ENCODE measurements around the gene APOF. TPM values are rescaled to one million over a fixed set of nuclear protein-coding genes. Genes with fewer than 3 reads are reported as not detected.

The APOF gene
- total and polyA plus RNA-seq, 9 of the 15 experiments (the other 6 are each of a cell fraction or from before 2014, with no cell fraction given), result 0.09 to 0.15 (median 0.12) TPM; not detected in 5

DNA sequence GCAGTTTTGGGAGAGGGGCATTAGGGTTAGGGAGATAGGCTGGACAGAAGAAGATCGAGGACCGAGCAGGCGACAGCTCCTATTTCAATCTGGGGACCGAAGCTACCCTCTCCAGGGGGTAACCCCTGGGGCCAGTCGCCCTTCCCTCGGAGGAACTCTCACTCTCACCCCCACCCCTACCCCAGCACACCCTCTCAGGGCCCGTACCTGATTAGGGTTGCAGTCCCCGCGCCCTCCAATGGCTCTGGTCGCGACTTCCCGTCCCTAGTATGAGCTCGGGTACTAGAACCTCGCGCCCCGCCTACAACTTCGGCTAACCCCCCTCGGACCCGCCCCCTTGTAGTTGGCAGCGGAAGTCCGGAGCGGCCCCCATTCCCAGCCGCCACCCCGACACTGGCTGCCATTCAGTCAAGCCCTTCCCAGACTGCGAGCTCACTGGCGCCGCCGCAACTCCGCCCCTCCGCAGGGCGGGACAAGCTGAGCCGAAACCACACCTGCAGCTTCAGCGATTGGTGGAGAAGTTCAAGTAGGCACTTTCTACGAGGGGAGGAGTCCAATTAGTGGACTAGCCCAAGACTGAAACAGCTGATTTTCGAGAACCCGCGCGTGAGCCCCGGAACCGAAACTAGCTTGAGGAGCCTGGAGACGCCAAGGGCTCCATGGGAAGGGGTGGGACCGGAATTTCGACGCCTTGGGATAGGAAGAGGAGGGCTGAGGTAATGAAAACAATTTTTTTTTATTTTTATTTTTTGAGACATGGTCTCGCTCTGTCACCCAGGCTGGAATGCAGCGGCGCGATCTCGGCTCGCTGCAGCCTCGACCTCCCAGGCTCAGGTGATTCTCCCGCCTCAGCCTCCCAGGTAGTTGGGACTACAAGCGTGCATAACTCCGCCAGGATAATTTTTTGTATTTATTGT lies 2.5 kb downstream of the APOF start, which contains the start of gene STAT2 (continued):
- TF ChIP-seq EWSR1 (IDR thresholded peaks at IDR 0.05; ENCODE audit: borderline replicate concordance, low read depth, partially characterized antibody) (no peak), ZNF551 (CRISPR knock-in tag; IDR thresholded peaks at IDR 0.05) (no peak), CREB5 (CRISPR knock-in tag; IDR thresholded peaks at IDR 0.05) (no peak), E2F5 (CRISPR knock-in tag; IDR thresholded peaks at IDR 0.05) (0 out of 2 replicates have a peak, but pooled peaks have one; percentile 19), KLF1 (tag; IDR thresholded peaks at IDR 0.05) (no peak), EHMT2 (IDR thresholded peaks at IDR 0.05) (no peak), ZNF584 (CRISPR knock-in tag; IDR thresholded peaks at IDR 0.05; ENCODE audit: low read depth) (no peak), TRIM24 (IDR thresholded peaks at IDR 0.05) (no peak), POLR2G (IDR thresholded peaks at IDR 0.05; ENCODE audit: low read depth, low read length) (peak; percentile 90), XRCC3 (IDR thresholded peaks at IDR 0.05) (no peak), YY1 (IDR thresholded peaks at IDR 0.05; ENCODE audit: borderline replicate concordance in 1 of 3, control insufficient read depth in 1 of 3, extremely low read depth in 1 of 3, insufficient read depth in 3 of 3, insufficient read length in 1 of 3, insufficient replicate concordance in 2 of 3, low read depth in 1 of 3, low read length in 2 of 3) (peak in 2 of 3 experiments; percentile 57 to 78), HDAC8 (tag; IDR thresholded peaks at IDR 0.05) (no peak), GTF2B (IDR thresholded peaks at IDR 0.05; ENCODE audit: extremely low read depth, insufficient read length) (no peak), MAX (CRISPR knock-in tag; IDR thresholded peaks at IDR 0.05) (0 out of 2 replicates have a peak, but pooled peaks have one; percentile 28), CBFA2T3 (IDR thresholded peaks at IDR 0.05) (no peak), MAFG (tag; conservative IDR thresholded peaks at IDR 0.05) (no peak), NFYB (IDR thresholded peaks at IDR 0.05; ENCODE audit: extremely low read depth, insufficient read length) (peak; percentile 48), NFIX (CRISPR knock-in tag; IDR thresholded peaks at IDR 0.05; ENCODE audit: low read depth) (no peak), KHSRP (IDR thresholded peaks at IDR 0.05) (no peak)
- TF ChIP-seq, protein P1, sequence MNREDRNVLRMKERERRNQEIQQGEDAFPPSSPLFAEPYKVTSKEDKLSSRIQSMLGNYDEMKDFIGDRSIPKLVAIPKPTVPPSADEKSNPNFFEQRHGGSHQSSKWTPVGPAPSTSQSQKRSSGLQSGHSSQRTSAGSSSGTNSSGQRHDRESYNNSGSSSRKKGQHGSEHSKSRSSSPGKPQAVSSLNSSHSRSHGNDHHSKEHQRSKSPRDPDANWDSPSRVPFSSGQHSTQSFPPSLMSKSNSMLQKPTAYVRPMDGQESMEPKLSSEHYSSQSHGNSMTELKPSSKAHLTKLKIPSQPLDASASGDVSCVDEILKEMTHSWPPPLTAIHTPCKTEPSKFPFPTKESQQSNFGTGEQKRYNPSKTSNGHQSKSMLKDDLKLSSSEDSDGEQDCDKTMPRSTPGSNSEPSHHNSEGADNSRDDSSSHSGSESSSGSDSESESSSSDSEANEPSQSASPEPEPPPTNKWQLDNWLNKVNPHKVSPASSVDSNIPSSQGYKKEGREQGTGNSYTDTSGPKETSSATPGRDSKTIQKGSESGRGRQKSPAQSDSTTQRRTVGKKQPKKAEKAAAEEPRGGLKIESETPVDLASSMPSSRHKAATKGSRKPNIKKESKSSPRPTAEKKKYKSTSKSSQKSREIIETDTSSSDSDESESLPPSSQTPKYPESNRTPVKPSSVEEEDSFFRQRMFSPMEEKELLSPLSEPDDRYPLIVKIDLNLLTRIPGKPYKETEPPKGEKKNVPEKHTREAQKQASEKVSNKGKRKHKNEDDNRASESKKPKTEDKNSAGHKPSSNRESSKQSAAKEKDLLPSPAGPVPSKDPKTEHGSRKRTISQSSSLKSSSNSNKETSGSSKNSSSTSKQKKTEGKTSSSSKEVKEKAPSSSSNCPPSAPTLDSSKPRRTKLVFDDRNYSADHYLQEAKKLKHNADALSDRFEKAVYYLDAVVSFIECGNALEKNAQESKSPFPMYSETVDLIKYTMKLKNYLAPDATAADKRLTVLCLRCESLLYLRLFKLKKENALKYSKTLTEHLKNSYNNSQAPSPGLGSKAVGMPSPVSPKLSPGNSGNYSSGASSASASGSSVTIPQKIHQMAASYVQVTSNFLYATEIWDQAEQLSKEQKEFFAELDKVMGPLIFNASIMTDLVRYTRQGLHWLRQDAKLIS (CRISPR knock-in tag; IDR thresholded peaks at IDR 0.05), result no peak; the same call in 1 of the 2 replicates

Data from K562 (cell line).